SK-N-SH (cell line): ENCODE measurements around the gene NTRK3. TPM values are rescaled to one million over a fixed set of nuclear protein-coding genes. Genes with fewer than 3 reads are reported as not detected.
A peak's percentile ranks its signal among the peaks of the same experiment; 100 is the strongest.

ENCODE experiments used
- CTCF ChIA-PET: fragments of 300-600, 350-600 bp; formaldehyde crosslinking; extraction: SDS; loops from one replicate; lab custom pipeline; 2021; lab: Yijun Ruan, JAX
- POLR2A ChIA-PET: fragments of 350-600 bp; sonication (Branson Sonifier 250); formaldehyde crosslinking; extraction: SDS; loops from one replicate; lab custom pipeline; 2020; ENCODE audit warnings: antibody characterized with exemption, inconsistent platforms; lab: Yijun Ruan, JAX
- DNase-seq: peaks from one replicate; pipeline ENCODE4 v3.0.0; 2012
- H2AFZ ChIP-seq: fragments of 200-600 bp; sonication (generic); 2 replicates; pipeline ENCODE4 v1.8.1; 2016; ENCODE audit warnings: antibody characterized with exemption, mild to moderate bottlenecking, low read depth
- H3F3A ChIP-seq: fragments of 200-600 bp; sonication (generic); replicated peaks from 2 replicates; pipeline ENCODE3; 2016; ENCODE audit warnings: antibody characterized with exemption, mild to moderate bottlenecking; ENCODE audit not compliant: insufficient read depth
- H3K27ac ChIP-seq, 2 experiments: fragments of 200-500 bp in 1 of 2; fragments of 200-600 bp in 1 of 2; sonication (Bioruptor generic) in 1 of 2; sonication (generic), shearing (Covaris generic) in 1 of 2; 2 replicates each; pipeline versions ENCODE4 v1.5.1 to v1.6.1; 2014 to 2016; ENCODE audit warnings: low read depth in 2 of 2, inconsistent platforms in 1 of 2, low read length in 1 of 2, mild to moderate bottlenecking in 1 of 2, mixed read lengths in 1 of 2
- H3K27me3 ChIP-seq: fragments of 200-600 bp; sonication (generic), shearing (Covaris generic); 2 replicates; pipeline ENCODE4 v1.6.1; 2016; ENCODE audit warnings: mixed run types; ENCODE audit not compliant: insufficient read depth
- H3K36me3 ChIP-seq, 2 experiments: fragments of 200-500 bp in 1 of 2; fragments of 200-600 bp in 1 of 2; sonication (Bioruptor generic) in 1 of 2; sonication (generic) in 1 of 2; replicated peaks in 1 of 2; 2 replicates each; pipeline versions ENCODE3 to v1.5.1; 2014 to 2016; ENCODE audit warnings: low read length in 1 of 2, mild to moderate bottlenecking in 1 of 2; ENCODE audit not compliant: insufficient read depth in 2 of 2, control insufficient read depth in 1 of 2
- H3K4me1 ChIP-seq, 2 experiments: fragments of 200-500 bp in 1 of 2; fragments of 200-600 bp in 1 of 2; sonication (Bioruptor generic) in 1 of 2; sonication (generic), shearing (Covaris generic) in 1 of 2; 2 replicates each; pipeline versions ENCODE4 v1.5.1 to v1.6.1; 2014 to 2016; ENCODE audit warnings: low read depth in 1 of 2, low read length in 1 of 2, mixed run types in 1 of 2; ENCODE audit not compliant: insufficient read depth in 2 of 2, control insufficient read depth in 1 of 2
- H3K4me2 ChIP-seq: fragments of 200-600 bp; sonication (generic), shearing (Covaris generic); 2 replicates; pipeline ENCODE4 v1.6.1; 2017; ENCODE audit warnings: mixed run types
- H3K4me3 ChIP-seq, 2 experiments: fragments of 200-500 bp in 1 of 2; fragments of 200-600 bp in 1 of 2; sonication (Bioruptor generic) in 1 of 2; sonication (generic), shearing (Covaris generic) in 1 of 2; 2 replicates each; pipeline versions ENCODE4 v1.5.1 to v1.8.1; 2014 to 2016; ENCODE audit warnings: low read depth in 2 of 2, inconsistent platforms in 1 of 2, low read length in 1 of 2, mild to moderate bottlenecking in 1 of 2, mixed read lengths in 1 of 2, moderate library complexity in 1 of 2
- H3K79me2 ChIP-seq: fragments of 200-600 bp; sonication (generic); 2 replicates; pipeline ENCODE4 v1.8.1; 2017; ENCODE audit warnings: mild to moderate bottlenecking; ENCODE audit not compliant: insufficient read depth
- H3K9ac ChIP-seq: fragments of 200-600 bp; sonication (generic); 2 replicates; pipeline ENCODE4 v1.6.1; 2017; ENCODE audit warnings: mixed run types
- H3K9me2 ChIP-seq: fragments of 200-600 bp; sonication (generic); 2 replicates; pipeline ENCODE4 v1.6.1; 2017; ENCODE audit warnings: mixed run types
- H3K9me3 ChIP-seq: fragments of 200-600 bp; sonication (generic); 2 replicates; pipeline ENCODE4 v1.6.1; 2017; ENCODE audit warnings: mixed run types, mild to moderate bottlenecking, moderate library complexity
- H4K20me1 ChIP-seq: fragments of 200-600 bp; sonication (generic); 2 replicates; pipeline ENCODE4 v1.6.1; 2017; ENCODE audit warnings: mild to moderate bottlenecking, mixed run types; ENCODE audit not compliant: insufficient read depth
- CHD2 ChIP-seq: fragments of 150-350 bp; IDR thresholded peaks from 2 replicates; pipeline ENCODE4 v1.6.1; 2018; ENCODE audit warnings: low read length; ENCODE audit not compliant: partially characterized antibody
- EZH2phosphoT487 ChIP-seq: fragments of 200-600 bp; sonication (generic); IDR thresholded peaks from 2 replicates; pipeline ENCODE4 v1.6.1; 2017; ENCODE audit warnings: low read depth, mixed run types, mild to moderate bottlenecking, antibody characterized with exemption, moderate library complexity, borderline replicate concordance
- FOXJ3 ChIP-seq: sonication (generic); formaldehyde crosslinking; IDR thresholded peaks from 2 replicates; pipeline ENCODE4 v1.5.1; 2020; ENCODE audit warnings: mild to moderate bottlenecking, missing genetic modification reagents
- GABPA ChIP-seq: IDR thresholded peaks from 2 replicates; pipeline ENCODE4 v1.4.0; 2012; ENCODE audit warnings: low read depth, mild to moderate bottlenecking
- GATA2 ChIP-seq: sonication (generic); formaldehyde crosslinking; IDR thresholded peaks from 2 replicates; pipeline ENCODE4 v1.5.0; 2020; ENCODE audit warnings: mild to moderate bottlenecking, missing genetic modification reagents
- NFIC ChIP-seq: IDR thresholded peaks from 2 replicates; pipeline ENCODE4 v1.4.0; 2012; ENCODE audit warnings: borderline replicate concordance
- NRF1 ChIP-seq: IDR thresholded peaks from 2 replicates; pipeline ENCODE4 v1.6.1; 2012; ENCODE audit warnings: low read depth, mild to moderate bottlenecking, low read length
- POLR2AphosphoS5 ChIP-seq: IDR thresholded peaks from 2 replicates; pipeline ENCODE4 v1.6.1; 2012; ENCODE audit warnings: low read depth, low read length
- RAD21 ChIP-seq: IDR thresholded peaks from 2 replicates; pipeline ENCODE4 v1.6.1; 2012; ENCODE audit warnings: mild to moderate bottlenecking, low read length
- RCOR1 ChIP-seq: fragments of 150-350 bp; IDR thresholded peaks from 2 replicates; pipeline ENCODE4 v1.6.1; 2017; ENCODE audit warnings: antibody characterized with exemption, low read length
- RFX5 ChIP-seq: IDR thresholded peaks from 2 replicates; pipeline ENCODE4 v1.6.1; 2012; ENCODE audit warnings: mild to moderate bottlenecking, improper control_type of control experiment, low read length
- SIN3A ChIP-seq: IDR thresholded peaks from 2 replicates; pipeline ENCODE4 v1.6.1; 2012; ENCODE audit warnings: low read depth, mild to moderate bottlenecking, low read length, moderate library complexity, borderline replicate concordance
- SMC3 ChIP-seq: IDR thresholded peaks from 2 replicates; pipeline ENCODE4 v1.6.1; 2012; ENCODE audit warnings: low read depth, low read length, improper control_type of control experiment
- TCF12 ChIP-seq: IDR thresholded peaks from 2 replicates; pipeline ENCODE4 v1.4.0; 2012
- USF1 ChIP-seq: IDR thresholded peaks from 2 replicates; pipeline ENCODE4 v1.4.0; 2012; ENCODE audit warnings: low read depth, borderline replicate concordance
- USF2 ChIP-seq: fragments of 150-350 bp; IDR thresholded peaks from 2 replicates; pipeline ENCODE4 v1.6.1; 2017; ENCODE audit warnings: antibody characterized with exemption, low read length, low read depth, borderline replicate concordance
- YY1 ChIP-seq: IDR thresholded peaks from 2 replicates; pipeline ENCODE4 v1.4.0; 2012; ENCODE audit warnings: low read depth, mild to moderate bottlenecking
- WGBS: methylation state at CpG from one replicate; pipeline ENCODE4 v1.1.6; 2017; ENCODE audit warnings: low lambda C conversion rate; 5-methylcytosine and 5-hydroxymethylcytosine counted together
- polyA plus RNA-seq, 3 experiments: library from polyadenylated mRNA; depleted of rRNA; stranded (reverse); fragments of >200 nt; gene quantifications; 2 replicates each; pipeline ENCODE4 v1.2.3, GENCODE V29; 2012
- TF ChIP-seq, protein P1 (sequence below): IDR thresholded peaks from 2 replicates; pipeline ENCODE4 v1.4.0; 2012; ENCODE audit warnings: low read depth, borderline replicate concordance
- TF ChIP-seq, protein P2 (sequence below): IDR thresholded peaks from 2 replicates; pipeline ENCODE4 v1.4.0; 2012; ENCODE audit warnings: low read depth
- TF ChIP-seq, protein P3 (sequence below): fragments of 150-350 bp; IDR thresholded peaks from 2 replicates; pipeline ENCODE4 v1.6.1; 2016; ENCODE audit warnings: mild to moderate bottlenecking, low read depth, low read length

The NTRK3 gene
- polyA plus RNA-seq, 1 of the 3 experiments (the other 2 are of a cell fraction), result 2.6 TPM

DNA sequence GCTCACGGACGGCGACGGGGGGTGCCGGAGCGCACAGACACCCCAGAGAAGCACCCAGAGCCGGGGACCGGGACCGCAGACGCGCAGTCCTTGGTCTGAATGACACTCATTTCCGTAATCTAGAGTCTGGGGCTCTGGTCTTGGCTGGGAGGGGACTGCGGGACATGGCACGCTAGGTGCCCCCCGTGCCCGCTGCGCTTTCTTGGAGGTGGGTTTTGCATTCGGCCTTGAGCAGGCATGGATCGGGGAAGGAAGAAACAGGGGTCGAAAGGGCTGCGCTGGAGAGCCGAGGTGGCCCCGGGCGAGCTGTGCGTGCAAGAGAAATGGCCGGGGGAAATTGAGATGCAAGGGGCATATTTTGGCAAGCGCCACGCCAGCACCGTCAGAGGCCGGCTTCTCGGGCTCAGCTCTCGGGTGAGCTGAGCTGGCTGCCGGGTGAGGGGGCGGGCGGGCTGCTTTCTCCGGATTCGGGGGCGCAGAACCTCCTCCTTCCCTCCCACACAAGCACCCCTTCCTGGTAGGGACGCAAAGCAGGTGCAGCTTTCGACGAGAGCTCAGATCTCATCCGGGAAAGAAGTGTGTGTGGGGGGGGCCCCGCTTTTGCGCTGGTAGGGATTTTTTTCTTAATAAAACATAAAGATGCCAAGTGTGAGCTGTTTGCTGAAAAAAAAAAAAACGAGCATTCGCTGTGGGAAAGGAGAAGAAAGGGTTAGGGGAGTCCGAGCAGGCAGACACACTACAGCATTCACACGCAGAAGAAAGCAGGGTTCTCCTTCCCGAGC lies 963 bp upstream of the NTRK3 start:
- CTCF ChIA-PET, result interaction anchor here (0.6 to 7.0 kb wide), 6 partner anchors 9 to 1224 kb away, joined by 3 to 54 read pairs (median 4); no protein-coding TSS in a partner anchor

GRCh38 chr15:88255484-88256278 lies 858 bp downstream of the NTRK3 start:
- Histone ChIP-seq H3F3A (no peaks in the 10 kb centered on the region), H3K9me2 (no peaks in the 10 kb centered on the region), H3K9ac (no peak overlapping the region), H3K4me1 (peaks cover 0 to 18% of the 10 kb centered on the region in 2 experiments; a peak in 1 of 4 replicates), H3K27ac (no peak overlapping the region), H3K36me3 (no peaks in the 10 kb centered on the region), H3K4me3 (peak overlapping the region; percentile 37 to 60), H3K4me2 (peak overlapping the region; percentile 95), H3K9me3 (no peaks in the 10 kb centered on the region), H3K27me3 (peaks cover 32% of the 10 kb centered on the region; the same call in 1 of the 2 replicates), H3K79me2 (no peaks in the 10 kb centered on the region), H2AFZ (peak overlapping the region; percentile 52; the same call in 1 of the 2 replicates), H4K20me1 (no peaks in the 10 kb centered on the region)
- WGBS, result 1% methylated on average over 13 of the region's 58 CpGs
- DNase-seq, result peak; percentile 91
- ChIA-PET CTCF (interaction anchor here (3.1 to 16.7 kb wide), 3 partner anchors 10 to 196 kb away, joined by 28 to 195 read pairs (median 30); no protein-coding TSS in a partner anchor), POLR2A (no interaction called here)
- no peak for TF ChIP-seq NFIC
- TF ChIP-seq USF2, result no peak
- TF ChIP-seq CHD2, result no peak
- no peak for TF ChIP-seq FOXJ3 (CRISPR knock-in tag)
- TF ChIP-seq, protein P1, sequence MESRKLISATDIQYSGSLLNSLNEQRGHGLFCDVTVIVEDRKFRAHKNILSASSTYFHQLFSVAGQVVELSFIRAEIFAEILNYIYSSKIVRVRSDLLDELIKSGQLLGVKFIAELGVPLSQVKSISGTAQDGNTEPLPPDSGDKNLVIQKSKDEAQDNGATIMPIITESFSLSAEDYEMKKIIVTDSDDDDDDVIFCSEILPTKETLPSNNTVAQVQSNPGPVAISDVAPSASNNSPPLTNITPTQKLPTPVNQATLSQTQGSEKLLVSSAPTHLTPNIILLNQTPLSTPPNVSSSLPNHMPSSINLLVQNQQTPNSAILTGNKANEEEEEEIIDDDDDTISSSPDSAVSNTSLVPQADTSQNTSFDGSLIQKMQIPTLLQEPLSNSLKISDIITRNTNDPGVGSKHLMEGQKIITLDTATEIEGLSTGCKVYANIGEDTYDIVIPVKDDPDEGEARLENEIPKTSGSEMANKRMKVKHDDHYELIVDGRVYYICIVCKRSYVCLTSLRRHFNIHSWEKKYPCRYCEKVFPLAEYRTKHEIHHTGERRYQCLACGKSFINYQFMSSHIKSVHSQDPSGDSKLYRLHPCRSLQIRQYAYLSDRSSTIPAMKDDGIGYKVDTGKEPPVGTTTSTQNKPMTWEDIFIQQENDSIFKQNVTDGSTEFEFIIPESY, result no peak
- no peak for TF ChIP-seq RCOR1
- TF ChIP-seq RFX5, result no peak
- no peak for TF ChIP-seq POLR2AphosphoS5
- no peak for TF ChIP-seq USF1
- TF ChIP-seq, protein P2, sequence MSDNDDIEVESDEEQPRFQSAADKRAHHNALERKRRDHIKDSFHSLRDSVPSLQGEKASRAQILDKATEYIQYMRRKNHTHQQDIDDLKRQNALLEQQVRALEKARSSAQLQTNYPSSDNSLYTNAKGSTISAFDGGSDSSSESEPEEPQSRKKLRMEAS, result no peak
- no peak for TF ChIP-seq NRF1
- no peak for TF ChIP-seq SMC3
- TF ChIP-seq GATA2 (CRISPR knock-in tag), result no peak
- TF ChIP-seq, protein P3, sequence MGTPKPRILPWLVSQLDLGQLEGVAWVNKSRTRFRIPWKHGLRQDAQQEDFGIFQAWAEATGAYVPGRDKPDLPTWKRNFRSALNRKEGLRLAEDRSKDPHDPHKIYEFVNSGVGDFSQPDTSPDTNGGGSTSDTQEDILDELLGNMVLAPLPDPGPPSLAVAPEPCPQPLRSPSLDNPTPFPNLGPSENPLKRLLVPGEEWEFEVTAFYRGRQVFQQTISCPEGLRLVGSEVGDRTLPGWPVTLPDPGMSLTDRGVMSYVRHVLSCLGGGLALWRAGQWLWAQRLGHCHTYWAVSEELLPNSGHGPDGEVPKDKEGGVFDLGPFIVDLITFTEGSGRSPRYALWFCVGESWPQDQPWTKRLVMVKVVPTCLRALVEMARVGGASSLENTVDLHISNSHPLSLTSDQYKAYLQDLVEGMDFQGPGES, result no peak
- TF ChIP-seq TCF12, result no peak
- no peak for TF ChIP-seq GABPA

More for the DNA sequence above, 963 bp upstream of the NTRK3 start:
- no peaks in the 10 kb centered on the region for H3K9me3 ChIP-seq
- H3K4me2 ChIP-seq, result peak overlapping the region; percentile 76
- H2AFZ ChIP-seq, result 0 out of 2 replicates have a peak overlapping the region, but pooled peaks have one; percentile 56
- POLR2A ChIA-PET, result no interaction called here
- no peaks in the 10 kb centered on the region for H3F3A ChIP-seq
- no peak overlapping the region for H3K9ac ChIP-seq
- no peaks in the 10 kb centered on the region for H3K79me2 ChIP-seq
- WGBS, result 9% methylated on average over 34 of the region's 49 CpGs
- no peaks in the 10 kb centered on the region for H3K36me3 ChIP-seq
- H3K27ac ChIP-seq, result no peak overlapping the region
- peaks cover 32% of the 10 kb centered on the region; the same call in 1 of the 2 replicates for H3K27me3 ChIP-seq
- peak; percentile 55 for DNase-seq
- no peak for TF ChIP-seq EZH2phosphoT487
- no peak for TF ChIP-seq YY1
- TF ChIP-seq RAD21, result no peak
- no peak for TF ChIP-seq POLR2AphosphoS5
- no peak for TF ChIP-seq SIN3A
- TF ChIP-seq RCOR1, result no peak
- H3K9me2 ChIP-seq, result no peaks in the 10 kb centered on the region
- peak overlapping the region; percentile 33 to 64 for H3K4me3 ChIP-seq
- H3K4me1 ChIP-seq, result peaks cover 0 to 18% of the 10 kb centered on the region in 2 experiments; a peak in 1 of 4 replicates
- no peaks in the 10 kb centered on the region for H4K20me1 ChIP-seq
